ENCODE data around the gene TMPRSS13. TPM values are rescaled to one million over a fixed set of nuclear protein-coding genes. Genes with fewer than 3 reads are reported as not detected.

Gene TMPRSS13
- total and polyA plus RNA-seq, 10 donors, result 0.95 to 2.2 (median 1.6) TPM

- no peak overlapping the region for H3K4me3 ChIP-seq
- no peaks in the 10 kb centered on the region for H3K27me3 ChIP-seq (replicated peaks in 1 of 7)
- TF ChIP-seq POLR2AphosphoS5 (IDR thresholded peaks at IDR 0.05), result no peak
- TF ChIP-seq, protein P1, sequence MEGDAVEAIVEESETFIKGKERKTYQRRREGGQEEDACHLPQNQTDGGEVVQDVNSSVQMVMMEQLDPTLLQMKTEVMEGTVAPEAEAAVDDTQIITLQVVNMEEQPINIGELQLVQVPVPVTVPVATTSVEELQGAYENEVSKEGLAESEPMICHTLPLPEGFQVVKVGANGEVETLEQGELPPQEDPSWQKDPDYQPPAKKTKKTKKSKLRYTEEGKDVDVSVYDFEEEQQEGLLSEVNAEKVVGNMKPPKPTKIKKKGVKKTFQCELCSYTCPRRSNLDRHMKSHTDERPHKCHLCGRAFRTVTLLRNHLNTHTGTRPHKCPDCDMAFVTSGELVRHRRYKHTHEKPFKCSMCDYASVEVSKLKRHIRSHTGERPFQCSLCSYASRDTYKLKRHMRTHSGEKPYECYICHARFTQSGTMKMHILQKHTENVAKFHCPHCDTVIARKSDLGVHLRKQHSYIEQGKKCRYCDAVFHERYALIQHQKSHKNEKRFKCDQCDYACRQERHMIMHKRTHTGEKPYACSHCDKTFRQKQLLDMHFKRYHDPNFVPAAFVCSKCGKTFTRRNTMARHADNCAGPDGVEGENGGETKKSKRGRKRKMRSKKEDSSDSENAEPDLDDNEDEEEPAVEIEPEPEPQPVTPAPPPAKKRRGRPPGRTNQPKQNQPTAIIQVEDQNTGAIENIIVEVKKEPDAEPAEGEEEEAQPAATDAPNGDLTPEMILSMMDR (IDR thresholded peaks at IDR 0.05 in 8 of 11, conservative IDR thresholded peaks at IDR 0.05 in 3 of 11), result no peak
- TF ChIP-seq POLR2A (IDR thresholded peaks at IDR 0.05), result no peak
- intact Hi-C loops (cut with DNase I; ENCODE audit: low total_unique reads), result no loop called here
- no peaks in the 10 kb centered on the region for H3K36me3 ChIP-seq
- peaks cover 9 to 80% (median 49%) of the 10 kb centered on the region in 6 donors for H3K4me1 ChIP-seq
- WGBS, 5 donors, result 90 to 97% (median 94%) methylated on average over 10 of the region's 10 CpGs
- H3K27ac ChIP-seq, result no peak overlapping the region
- DNase-seq, result peak; percentile 41
- H3K9me3 ChIP-seq, result no peaks in the 10 kb centered on the region
Observed at GRCh38 chr11:117972044-117972443, 42.8 kb upstream of the TMPRSS13 start.

DNA sequence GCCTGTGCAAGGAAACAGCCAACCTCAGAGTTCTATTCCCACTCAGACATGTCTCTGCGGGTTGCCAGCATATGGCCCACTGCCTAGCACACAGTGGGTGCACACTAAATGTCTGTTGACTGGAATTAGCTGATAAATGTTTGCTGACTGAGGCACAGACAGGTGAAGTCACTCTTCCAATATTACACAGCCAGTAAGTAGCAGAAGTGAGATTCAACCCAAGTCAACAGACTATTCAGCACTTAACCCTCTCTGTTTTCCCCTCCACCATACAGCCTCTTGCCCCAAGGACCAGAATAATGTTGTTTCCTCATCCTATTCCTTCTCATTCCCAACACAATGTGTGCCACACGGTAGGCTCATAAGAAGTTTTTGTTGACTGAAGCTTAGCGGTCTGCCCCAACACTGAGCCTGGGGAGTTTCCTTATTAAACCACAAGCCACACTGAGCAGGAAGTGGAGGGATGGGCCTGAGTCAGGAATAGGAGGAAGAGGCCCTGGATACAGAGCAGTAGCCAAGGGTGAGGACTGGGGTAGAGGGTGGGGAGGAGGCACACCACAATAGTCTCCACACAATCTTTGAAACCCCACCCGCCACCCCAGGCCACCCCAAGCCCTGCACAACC is 41.3 kb upstream of the TMPRSS13 start:
- intact Hi-C loops (cut with DNase I; ENCODE audit: low total_unique reads), result no loop called here
- 40 to 51% (median 42%) methylated on average over 4 of the region's 4 CpGs for WGBS, 5 donors
- peak; percentile 66 for DNase-seq
- H3K36me3 ChIP-seq, result no peaks in the 10 kb centered on the region
- H3K27me3 ChIP-seq (replicated peaks in 1 of 7), result no peaks in the 10 kb centered on the region
- no peaks in the 10 kb centered on the region for H3K9me3 ChIP-seq
- TF ChIP-seq POLR2AphosphoS5 (IDR thresholded peaks at IDR 0.05), result peak in 1 of 3 donors; percentile 47
- TF ChIP-seq, protein P1 (IDR thresholded peaks at IDR 0.05 in 8 of 11, conservative IDR thresholded peaks at IDR 0.05 in 3 of 11), result no peak
- H3K4me1 ChIP-seq, result peaks cover 9 to 68% (median 45%) of the 10 kb centered on the region in 6 donors
- H3K4me3 ChIP-seq, result no peak overlapping the region
- H3K27ac ChIP-seq, result peak overlapping the region in 4 of 8 donors; percentile 15 to 62 (median 30)

DNA sequence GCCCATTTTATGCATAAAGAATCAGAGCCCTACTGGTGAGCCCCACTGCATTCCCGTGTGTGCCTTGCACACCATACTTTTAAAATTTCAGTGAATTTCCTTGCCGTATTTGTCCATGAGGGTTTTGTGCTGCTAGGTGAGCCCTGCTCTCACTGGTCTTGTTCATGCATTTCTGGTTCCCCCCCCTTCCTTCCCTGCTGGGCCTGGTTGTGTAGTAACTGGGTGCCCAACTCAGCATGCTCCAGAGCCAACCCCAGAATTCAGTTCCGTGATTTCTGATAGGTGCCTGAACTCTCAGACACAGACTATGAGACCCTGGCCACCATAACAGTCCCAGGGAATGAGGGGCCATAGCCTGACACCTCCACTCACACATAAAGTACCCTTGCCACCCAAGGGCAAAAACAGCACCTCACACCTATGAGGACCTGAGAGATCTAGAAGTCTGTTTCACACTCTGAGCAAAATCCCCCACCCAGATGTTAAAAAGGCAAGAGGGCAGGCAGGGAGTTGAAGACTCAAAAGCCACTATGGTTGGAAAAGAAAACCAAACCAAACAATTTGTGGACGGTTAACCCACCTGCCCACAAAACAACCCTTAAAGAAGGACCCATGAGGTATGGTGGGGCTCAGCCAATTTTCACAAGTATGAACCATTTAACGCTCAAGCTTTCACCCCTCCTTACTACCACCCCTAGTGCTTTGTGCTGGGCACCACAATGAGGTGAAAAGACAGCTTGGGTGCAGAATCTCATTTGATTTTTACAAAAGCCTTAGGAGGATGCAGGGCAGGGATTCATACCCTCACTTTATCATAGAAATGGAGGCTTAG is 40.2 kb upstream of the TMPRSS13 start:
- H3K27ac ChIP-seq, result peak overlapping the region in 1 of 8 donors; percentile 32
- H3K4me3 ChIP-seq, result no peak overlapping the region
- DNase-seq, result no peak
- H3K36me3 ChIP-seq, result no peaks in the 10 kb centered on the region
- H3K9me3 ChIP-seq, result no peaks in the 10 kb centered on the region
- intact Hi-C loops (cut with DNase I; ENCODE audit: low total_unique reads), result no loop called here
- peaks cover 9 to 59% (median 40%) of the 10 kb centered on the region in 6 donors for H3K4me1 ChIP-seq
- TF ChIP-seq, protein P1 (IDR thresholded peaks at IDR 0.05 in 8 of 11, conservative IDR thresholded peaks at IDR 0.05 in 3 of 11), result no peak
- TF ChIP-seq POLR2A (IDR thresholded peaks at IDR 0.05) (no peak), POLR2AphosphoS5 (IDR thresholded peaks at IDR 0.05) (no peak)
- WGBS, 5 donors, result 89 to 94% (median 90%) methylated on average over 5 of the region's 5 CpGs
- H3K27me3 ChIP-seq (replicated peaks in 1 of 7), result no peaks in the 10 kb centered on the region

GRCh38 chr11:117966908-117967307 is 37.7 kb upstream of the TMPRSS13 start:
- TF ChIP-seq POLR2AphosphoS5 (IDR thresholded peaks at IDR 0.05) (no peak), POLR2A (IDR thresholded peaks at IDR 0.05) (no peak)
- TF ChIP-seq, protein P1 (IDR thresholded peaks at IDR 0.05 in 8 of 11, conservative IDR thresholded peaks at IDR 0.05 in 3 of 11), result no peak
- intact Hi-C loops (cut with DNase I; ENCODE audit: low total_unique reads), result no loop called here
- Histone ChIP-seq H3K4me3 (no peak overlapping the region), H3K27ac (no peak overlapping the region), H3K27me3 (replicated peaks in 1 of 7) (no peaks in the 10 kb centered on the region), H3K9me3 (no peaks in the 10 kb centered on the region), H3K36me3 (no peaks in the 10 kb centered on the region), H3K4me1 (peaks cover 9 to 35% (median 20%) of the 10 kb centered on the region in 6 donors)
- no peak for DNase-seq
- 73 to 87% (median 78%) methylated on average over 8 of the region's 8 CpGs for WGBS, 5 donors

Measured in spleen (tissue), 11 donors.